ENCODE measurements around the gene HIPK1. TPM values are rescaled to one million over a fixed set of nuclear protein-coding genes. Genes with fewer than 3 reads are reported as not detected.

Gene HIPK1
- 6.1 TPM for polyA plus RNA-seq

DNA sequence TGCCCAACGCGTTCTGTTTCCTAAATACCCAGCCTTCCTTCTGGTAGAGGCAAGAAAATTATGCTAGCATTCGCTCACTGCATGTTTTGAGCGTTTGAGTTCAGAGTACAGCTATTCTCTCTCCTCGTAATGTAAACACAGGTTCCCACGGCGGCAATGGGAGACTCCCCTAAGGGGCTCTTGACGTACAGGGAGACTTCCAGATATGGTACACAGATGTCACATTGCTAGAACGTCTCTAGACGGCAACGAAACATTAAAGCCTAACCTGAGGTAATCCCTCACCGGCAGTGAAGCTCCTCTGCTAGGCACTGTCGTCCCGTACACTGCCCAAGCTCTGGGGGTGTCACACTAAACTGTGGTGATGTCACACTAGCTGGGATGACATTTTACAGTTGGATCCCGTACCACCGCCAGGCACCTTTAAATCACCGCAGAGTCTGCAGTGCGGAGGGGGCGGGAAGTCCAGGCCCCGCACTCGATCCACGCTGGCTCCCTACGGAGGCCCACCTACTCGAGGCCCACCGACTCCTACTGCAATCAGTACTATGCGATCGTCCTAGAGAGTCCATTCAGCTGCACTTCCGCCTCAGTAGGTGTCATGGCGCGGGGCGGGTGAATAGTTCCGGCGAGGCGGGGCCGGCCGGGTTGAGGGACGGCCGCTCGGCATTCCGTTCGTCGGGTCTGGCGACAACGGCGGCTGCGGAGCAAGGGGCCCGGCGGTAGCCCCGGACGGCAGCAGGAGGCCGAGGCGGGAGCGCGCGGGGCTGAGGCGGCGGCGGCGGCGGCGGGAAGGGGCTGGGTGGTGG is at the start of gene HIPK1:
HIPK1 (plus strand) TSS at position 384 of the 809 bp plus-strand sequence.
- Mint-ChIP-seq H3K27me3 (no peaks in the 10 kb centered on the region), H3K36me3 (peaks cover 2% of the 10 kb centered on the region), H3K4me1 (peaks cover 39 to 51% (median 47%) of the 10 kb centered on the region in 3 donors), H3K4me3 (peak within 1 kb of the TSS; percentile 98 to 100 (median 99)), H3K27ac (peak within 1 kb of the TSS; percentile 98 to 100 (median 100)), H3K9me3 (no peaks in the 10 kb centered on the region)

- Mint-ChIP-seq H3K27ac (no peak overlapping the region), H3K4me1 (peaks cover under 1 to 18% (median 3%) of the 10 kb centered on the region in 3 donors), H3K27me3 (no peaks in the 10 kb centered on the region), H3K36me3 (peaks cover 9% of the 10 kb centered on the region), H3K4me3 (no peak overlapping the region), H3K9me3 (peaks cover 0 to 2% (median 0%) of the 10 kb centered on the region in 3 donors)
Observed at GRCh38 chr1:113879739-113880038, 49.4 kb upstream of the HIPK1 start.

DNA sequence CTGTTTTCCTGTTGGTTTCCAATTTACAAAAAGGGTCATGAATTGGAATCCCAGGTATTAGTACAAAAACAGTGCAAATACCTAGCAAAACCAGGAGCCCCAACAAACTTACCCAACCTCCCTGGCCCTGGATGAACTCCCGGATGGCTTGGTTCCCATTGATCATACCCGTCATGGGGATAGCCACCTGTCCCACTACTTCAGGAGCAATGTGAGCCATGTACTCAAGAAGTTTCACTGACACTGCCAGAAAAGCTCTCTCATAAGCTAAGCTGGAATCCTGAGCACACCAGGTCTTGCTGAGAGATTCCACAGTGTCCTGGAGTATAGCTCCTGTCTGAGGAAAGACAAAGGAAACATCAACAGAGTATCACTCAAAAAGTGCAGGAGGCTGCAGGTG is 47.5 kb upstream of the HIPK1 start:
- Mint-ChIP-seq H3K4me3 (no peak overlapping the region), H3K9me3 (peaks cover 0 to 2% (median 0%) of the 10 kb centered on the region in 3 donors), H3K27me3 (no peaks in the 10 kb centered on the region), H3K36me3 (peaks cover 9% of the 10 kb centered on the region), H3K4me1 (peaks cover 0 to 13% (median 2%) of the 10 kb centered on the region in 3 donors), H3K27ac (no peak overlapping the region)

- Mint-ChIP-seq H3K36me3 (peaks cover 4% of the 10 kb centered on the region), H3K4me3 (no peak overlapping the region), H3K27me3 (no peaks in the 10 kb centered on the region), H3K9me3 (no peaks in the 10 kb centered on the region), H3K27ac (no peak overlapping the region), H3K4me1 (peaks cover 0 to 2% (median 0%) of the 10 kb centered on the region in 3 donors)
Observed at GRCh38 chr1:113886417-113887401, 42.4 kb upstream of the HIPK1 start.

DNA sequence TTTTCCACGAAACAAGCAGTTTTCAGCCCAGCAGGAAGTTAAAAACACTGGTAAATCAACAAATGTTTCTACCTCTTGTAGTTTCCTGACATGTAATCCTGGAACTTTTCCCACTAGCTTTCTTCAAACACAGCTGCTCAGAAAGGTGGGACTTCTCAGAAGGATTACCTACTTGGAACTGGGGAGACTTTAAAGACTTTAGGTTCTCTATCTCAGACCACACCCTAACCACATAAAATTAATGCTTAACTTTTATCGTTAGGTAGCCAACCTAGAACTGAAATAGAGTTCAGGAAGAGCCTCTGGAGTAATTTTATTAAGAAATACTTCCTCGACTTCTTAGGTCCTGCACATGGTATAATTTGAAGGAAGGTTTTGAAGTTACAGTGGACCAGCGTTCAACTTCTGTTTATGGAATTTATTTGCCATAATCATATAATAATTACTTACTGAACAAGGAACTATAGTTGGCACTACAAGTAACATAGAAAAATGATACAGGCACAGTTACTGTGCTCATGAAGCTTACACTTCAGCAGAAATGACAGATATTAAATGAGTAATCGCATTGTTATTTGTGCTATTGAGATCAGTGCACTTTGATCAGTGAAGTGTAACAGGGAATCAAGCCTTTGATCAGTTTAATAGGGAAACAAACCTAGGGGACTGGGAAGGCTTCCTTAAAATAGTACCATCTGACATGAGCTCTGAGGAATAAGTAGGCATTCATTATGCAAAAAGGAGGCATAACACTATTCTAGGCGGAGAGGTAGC is 41.5 kb upstream of the HIPK1 start, which contains the start of gene BCL2L15:
BCL2L15 (minus strand) TSS at position 180 of the 774 bp plus-strand sequence. CDS start 206 bp downstream, outside the sequence.
- H3K27ac Mint-ChIP-seq: no peak within 1 kb of the TSS

GRCh38 chr1:113890816-113891215 is 38.3 kb upstream of the HIPK1 start:
- H3K9me3 Mint-ChIP-seq: no peaks in the 10 kb centered on the region
- H3K4me3 Mint-ChIP-seq: no peak overlapping the region
- peaks cover 0 to 1% (median 0%) of the 10 kb centered on the region in 3 donors for H3K4me1 Mint-ChIP-seq
- H3K27ac Mint-ChIP-seq: no peak overlapping the region
- H3K36me3 Mint-ChIP-seq: peaks cover 8% of the 10 kb centered on the region
- H3K27me3 Mint-ChIP-seq: no peaks in the 10 kb centered on the region

More for the DNA sequence above, 41.5 kb upstream of the HIPK1 start, which contains the start of gene BCL2L15:
- Mint-ChIP-seq H3K4me3 (no peak within 1 kb of the TSS), H3K4me1 (peaks cover 0 to 4% (median 0%) of the 10 kb centered on the region in 3 donors), H3K9me3 (no peaks in the 10 kb centered on the region), H3K36me3 (peaks cover 4% of the 10 kb centered on the region), H3K27me3 (no peaks in the 10 kb centered on the region)

- Mint-ChIP-seq H3K36me3 (peaks cover 11% of the 10 kb centered on the region), H3K4me3 (no peak overlapping the region), H3K9me3 (no peaks in the 10 kb centered on the region), H3K4me1 (peaks cover 0 to 1% (median 0%) of the 10 kb centered on the region in 3 donors), H3K27ac (peak overlapping the region in 1 of 3 donors; percentile 39), H3K27me3 (no peaks in the 10 kb centered on the region)
Observed at GRCh38 chr1:113891631-113892220, 37.4 kb upstream of the HIPK1 start.

DNA sequence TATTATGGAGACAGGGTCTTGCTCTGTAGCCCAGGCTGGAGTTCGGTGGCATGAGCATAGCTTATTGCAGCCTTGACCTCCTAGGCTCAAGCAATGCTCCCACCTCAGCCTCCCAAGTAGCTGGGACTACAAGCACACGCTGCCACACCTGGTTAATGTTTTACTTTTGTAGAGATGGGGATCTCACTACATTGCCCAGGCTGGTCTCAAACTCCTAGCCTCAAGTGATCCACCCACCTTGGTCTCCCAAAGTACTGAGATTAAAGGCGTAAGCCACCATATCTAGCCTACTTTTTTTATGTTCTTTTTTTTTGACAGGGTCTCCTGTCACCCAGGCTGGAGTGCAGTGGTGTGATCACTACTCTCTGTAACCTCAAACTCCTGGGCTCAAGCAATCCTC is 35.9 kb upstream of the HIPK1 start:
- no peaks in the 10 kb centered on the region for H3K9me3 Mint-ChIP-seq
- H3K27me3 Mint-ChIP-seq: no peaks in the 10 kb centered on the region
- peaks cover 11% of the 10 kb centered on the region for H3K36me3 Mint-ChIP-seq
- no peak overlapping the region for H3K4me3 Mint-ChIP-seq
- H3K27ac Mint-ChIP-seq: no peak overlapping the region
- peaks cover 0 to 6% (median 2%) of the 10 kb centered on the region in 3 donors for H3K4me1 Mint-ChIP-seq

- peaks cover 3 to 12% (median 9%) of the 10 kb centered on the region in 3 donors for H3K4me1 Mint-ChIP-seq
Observed at GRCh38 chr1:113895098-113895497, 34.0 kb upstream of the HIPK1 start.

GRCh38 chr1:113895961-113896360 is 33.2 kb upstream of the HIPK1 start:
- H3K27me3 Mint-ChIP-seq: no peaks in the 10 kb centered on the region
- no peaks in the 10 kb centered on the region for H3K9me3 Mint-ChIP-seq
- peak overlapping the region in 1 of 3 donors; percentile 53 for H3K27ac Mint-ChIP-seq
- H3K36me3 Mint-ChIP-seq: peaks cover 13% of the 10 kb centered on the region
- no peak overlapping the region for H3K4me3 Mint-ChIP-seq
- peaks cover 3 to 12% (median 11%) of the 10 kb centered on the region in 3 donors for H3K4me1 Mint-ChIP-seq

More at GRCh38 chr1:113895098-113895497, 34.0 kb upstream of the HIPK1 start:
- Mint-ChIP-seq H3K27me3 (no peaks in the 10 kb centered on the region), H3K4me3 (no peak overlapping the region), H3K27ac (no peak overlapping the region), H3K36me3 (peaks cover 13% of the 10 kb centered on the region), H3K9me3 (no peaks in the 10 kb centered on the region)

GRCh38 chr1:113898241-113898814 is 30.8 kb upstream of the HIPK1 start:
- no peak overlapping the region for H3K4me3 Mint-ChIP-seq
- no peak overlapping the region for H3K27ac Mint-ChIP-seq
- H3K4me1 Mint-ChIP-seq: peaks cover 21 to 26% (median 23%) of the 10 kb centered on the region in 3 donors
- H3K36me3 Mint-ChIP-seq: peaks cover 18% of the 10 kb centered on the region
- H3K9me3 Mint-ChIP-seq: no peaks in the 10 kb centered on the region
- H3K27me3 Mint-ChIP-seq: no peaks in the 10 kb centered on the region

DNA sequence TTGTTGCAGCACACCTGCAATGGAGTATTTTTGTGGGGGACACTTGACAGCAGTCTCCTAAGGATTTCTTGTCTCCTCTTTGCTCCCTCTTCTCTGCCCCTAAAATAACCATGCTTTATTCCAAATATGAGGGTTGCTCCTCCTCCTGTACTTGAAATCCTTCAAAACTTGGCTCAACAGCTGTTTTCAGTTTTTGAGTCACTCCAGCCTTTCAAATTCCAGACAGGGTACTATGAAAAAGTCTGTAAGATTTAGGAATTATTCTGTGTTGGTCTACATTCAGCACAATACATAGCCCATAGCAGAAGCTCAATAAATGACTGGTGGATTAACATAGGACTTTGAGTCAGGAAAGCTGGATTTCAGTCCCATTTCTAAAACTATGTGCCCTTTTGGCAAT is 30.0 kb upstream of the HIPK1 start:
- Mint-ChIP-seq H3K36me3 (peaks cover 18% of the 10 kb centered on the region), H3K4me3 (no peak overlapping the region), H3K9me3 (no peaks in the 10 kb centered on the region), H3K27me3 (no peaks in the 10 kb centered on the region), H3K4me1 (peaks cover 27 to 33% (median 30%) of the 10 kb centered on the region in 3 donors), H3K27ac (no peak overlapping the region)

- peak overlapping the region in 1 of 4 donors; percentile 30 for H3K4me3 Mint-ChIP-seq
- peaks cover 10% of the 10 kb centered on the region for H3K36me3 Mint-ChIP-seq
- peaks cover 32 to 37% (median 36%) of the 10 kb centered on the region in 3 donors for H3K4me1 Mint-ChIP-seq
- peak overlapping the region in 1 of 3 donors; percentile 4 for H3K27ac Mint-ChIP-seq
- H3K9me3 Mint-ChIP-seq: no peaks in the 10 kb centered on the region
- no peaks in the 10 kb centered on the region for H3K27me3 Mint-ChIP-seq
Observed at GRCh38 chr1:113901191-113901590, 27.9 kb upstream of the HIPK1 start.

Measured in IgD-negative memory B cell (primary cell).